ENCODE data around the gene GASK1A.

GASK1A gene

GRCh38 chr3:43019826-43020225, 40.7 kb downstream of the GASK1A start:
- H3K9me3 ChIP-seq (ENCODE audit: control insufficient read depth, low read length), result no peaks in the 10 kb centered on the region
- no peaks in the 10 kb centered on the region for H3K79me2 ChIP-seq
- TF ChIP-seq, protein P1, sequence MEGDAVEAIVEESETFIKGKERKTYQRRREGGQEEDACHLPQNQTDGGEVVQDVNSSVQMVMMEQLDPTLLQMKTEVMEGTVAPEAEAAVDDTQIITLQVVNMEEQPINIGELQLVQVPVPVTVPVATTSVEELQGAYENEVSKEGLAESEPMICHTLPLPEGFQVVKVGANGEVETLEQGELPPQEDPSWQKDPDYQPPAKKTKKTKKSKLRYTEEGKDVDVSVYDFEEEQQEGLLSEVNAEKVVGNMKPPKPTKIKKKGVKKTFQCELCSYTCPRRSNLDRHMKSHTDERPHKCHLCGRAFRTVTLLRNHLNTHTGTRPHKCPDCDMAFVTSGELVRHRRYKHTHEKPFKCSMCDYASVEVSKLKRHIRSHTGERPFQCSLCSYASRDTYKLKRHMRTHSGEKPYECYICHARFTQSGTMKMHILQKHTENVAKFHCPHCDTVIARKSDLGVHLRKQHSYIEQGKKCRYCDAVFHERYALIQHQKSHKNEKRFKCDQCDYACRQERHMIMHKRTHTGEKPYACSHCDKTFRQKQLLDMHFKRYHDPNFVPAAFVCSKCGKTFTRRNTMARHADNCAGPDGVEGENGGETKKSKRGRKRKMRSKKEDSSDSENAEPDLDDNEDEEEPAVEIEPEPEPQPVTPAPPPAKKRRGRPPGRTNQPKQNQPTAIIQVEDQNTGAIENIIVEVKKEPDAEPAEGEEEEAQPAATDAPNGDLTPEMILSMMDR (IDR thresholded peaks at IDR 0.05), result no peak
- H3K9ac ChIP-seq, result no peak overlapping the region
- H3K27ac ChIP-seq, result no peak overlapping the region
- H3K36me3 ChIP-seq (ENCODE audit: control insufficient read depth, insufficient read depth, low read length), result no peaks in the 10 kb centered on the region
- H3K4me3 ChIP-seq (ENCODE audit: low read depth, low read length), result no peak overlapping the region
- no peak overlapping the region for H3K4me2 ChIP-seq (ENCODE audit: low read length)
- no peaks in the 10 kb centered on the region for H3K27me3 ChIP-seq (ENCODE audit: control insufficient read depth, insufficient read depth, low read length)
- H2AFZ ChIP-seq, result no peak overlapping the region
- no peaks in the 10 kb centered on the region for H3K4me1 ChIP-seq

- no peaks in the 10 kb centered on the region for H3K9me3 ChIP-seq (ENCODE audit: control insufficient read depth, low read length)
- H3K79me2 ChIP-seq, result no peaks in the 10 kb centered on the region
- H3K27ac ChIP-seq, result no peak overlapping the region
- TF ChIP-seq, protein P1 (IDR thresholded peaks at IDR 0.05), result no peak
- no peaks in the 10 kb centered on the region for H3K27me3 ChIP-seq (ENCODE audit: control insufficient read depth, insufficient read depth, low read length)
- no peak overlapping the region for H3K4me3 ChIP-seq (ENCODE audit: low read depth, low read length)
- no peaks in the 10 kb centered on the region for H3K4me1 ChIP-seq
- no peak overlapping the region for H3K9ac ChIP-seq
- H3K36me3 ChIP-seq (ENCODE audit: control insufficient read depth, insufficient read depth, low read length), result no peaks in the 10 kb centered on the region
- no peak overlapping the region for H2AFZ ChIP-seq
- H3K4me2 ChIP-seq (ENCODE audit: low read length), result no peak overlapping the region
Observed at GRCh38 chr3:43021186-43021585, 42.1 kb downstream of the GASK1A start.

DNA sequence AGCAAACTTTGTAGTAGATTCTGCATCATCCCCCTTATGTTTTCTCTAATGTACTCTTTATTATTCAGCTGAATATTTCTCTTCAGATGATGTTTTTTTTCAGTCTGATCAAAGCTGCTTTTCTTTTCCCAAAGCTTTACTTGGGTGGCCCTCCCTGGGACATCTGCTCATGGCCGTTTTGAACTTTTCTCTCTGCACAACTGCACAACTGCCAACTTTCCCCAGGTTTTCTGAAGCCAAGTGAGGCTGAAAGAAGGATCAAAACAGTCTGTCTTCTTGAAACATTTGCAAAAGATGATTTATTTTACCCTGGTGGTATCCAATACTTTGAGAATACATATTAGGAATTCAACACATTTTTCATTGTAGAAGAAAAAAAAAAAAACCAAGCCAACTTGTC, 43.0 kb downstream of the GASK1A start:
- H3K27ac ChIP-seq, result no peak overlapping the region
- H3K4me2 ChIP-seq (ENCODE audit: low read length), result no peak overlapping the region
- no peaks in the 10 kb centered on the region for H3K4me1 ChIP-seq
- no peak overlapping the region for H3K9ac ChIP-seq
- no peak overlapping the region for H2AFZ ChIP-seq
- no peak overlapping the region for H3K4me3 ChIP-seq (ENCODE audit: low read depth, low read length)
- H3K9me3 ChIP-seq (ENCODE audit: control insufficient read depth, low read length), result no peaks in the 10 kb centered on the region
- no peaks in the 10 kb centered on the region for H3K36me3 ChIP-seq (ENCODE audit: control insufficient read depth, insufficient read depth, low read length)
- H3K27me3 ChIP-seq (ENCODE audit: control insufficient read depth, insufficient read depth, low read length), result no peaks in the 10 kb centered on the region
- no peaks in the 10 kb centered on the region for H3K79me2 ChIP-seq
- TF ChIP-seq, protein P1 (IDR thresholded peaks at IDR 0.05), result no peak

DNA sequence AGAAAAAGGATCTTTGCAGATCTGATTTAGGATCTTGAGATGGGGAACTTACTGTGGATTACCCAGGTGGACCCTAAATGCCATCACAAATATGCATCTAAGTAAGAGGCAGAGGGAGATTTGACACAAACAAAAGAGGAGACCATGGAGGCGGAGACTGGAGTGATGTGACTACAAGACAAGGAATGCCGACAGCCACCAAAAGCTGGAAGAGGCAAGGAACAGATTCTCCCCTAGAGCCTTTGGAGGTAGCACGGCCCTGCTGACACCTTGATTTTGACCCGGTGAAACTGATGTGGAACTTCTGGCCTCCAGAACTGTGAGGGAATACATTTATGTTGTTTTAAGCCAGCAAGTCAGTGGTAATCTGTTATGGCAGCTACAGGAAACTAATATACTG, 44.0 kb downstream of the GASK1A start:
- no peak overlapping the region for H3K27ac ChIP-seq
- no peak overlapping the region for H3K4me3 ChIP-seq (ENCODE audit: low read depth, low read length)
- no peaks in the 10 kb centered on the region for H3K27me3 ChIP-seq (ENCODE audit: control insufficient read depth, insufficient read depth, low read length)
- no peaks in the 10 kb centered on the region for H3K36me3 ChIP-seq (ENCODE audit: control insufficient read depth, insufficient read depth, low read length)
- H2AFZ ChIP-seq, result no peak overlapping the region
- no peak overlapping the region for H3K4me2 ChIP-seq (ENCODE audit: low read length)
- TF ChIP-seq, protein P1 (IDR thresholded peaks at IDR 0.05), result no peak
- H3K9me3 ChIP-seq (ENCODE audit: control insufficient read depth, low read length), result no peaks in the 10 kb centered on the region
- no peaks in the 10 kb centered on the region for H3K4me1 ChIP-seq
- H3K9ac ChIP-seq, result no peak overlapping the region
- no peaks in the 10 kb centered on the region for H3K79me2 ChIP-seq

DNA sequence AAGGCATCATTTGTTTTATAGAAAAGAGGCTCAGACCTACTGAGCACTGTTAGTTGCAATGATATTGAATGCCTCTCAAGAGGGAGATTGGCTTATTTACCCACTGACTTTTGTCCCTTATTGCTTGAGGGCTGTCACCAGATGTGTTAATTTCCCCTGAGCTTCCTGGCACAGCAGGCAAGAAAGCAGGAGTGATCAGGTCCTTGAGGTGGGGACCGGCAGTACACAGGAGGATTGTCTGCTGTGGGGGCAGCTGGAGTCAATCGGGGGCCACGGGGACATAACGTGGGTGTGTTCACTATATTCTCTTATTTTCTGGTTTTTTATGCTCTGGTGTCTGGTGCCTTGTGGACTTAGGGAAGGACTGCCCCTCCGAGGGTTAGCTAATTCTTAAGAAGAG, 44.6 kb downstream of the GASK1A start:
- no peak overlapping the region for H3K9ac ChIP-seq
- H3K79me2 ChIP-seq, result no peaks in the 10 kb centered on the region
- H3K9me3 ChIP-seq (ENCODE audit: control insufficient read depth, low read length), result no peaks in the 10 kb centered on the region
- H3K4me2 ChIP-seq (ENCODE audit: low read length), result no peak overlapping the region
- no peak overlapping the region for H3K27ac ChIP-seq
- no peak overlapping the region for H2AFZ ChIP-seq
- no peaks in the 10 kb centered on the region for H3K4me1 ChIP-seq
- TF ChIP-seq, protein P1 (IDR thresholded peaks at IDR 0.05), result no peak
- no peaks in the 10 kb centered on the region for H3K27me3 ChIP-seq (ENCODE audit: control insufficient read depth, insufficient read depth, low read length)
- no peaks in the 10 kb centered on the region for H3K36me3 ChIP-seq (ENCODE audit: control insufficient read depth, insufficient read depth, low read length)
- H3K4me3 ChIP-seq (ENCODE audit: low read depth, low read length), result no peak overlapping the region

Data from parathyroid adenoma (tissue), 2 donors.